ENCODE measurements around the gene TRIM2. TPM values are rescaled to one million over a fixed set of nuclear protein-coding genes. Genes with fewer than 3 reads are reported as not detected.

TRIM2 gene
- total and polyA plus RNA-seq, 10 of the 15 experiments (the other 5 are each of a cell fraction or from before 2014, with no cell fraction given), result 0.06 to 0.19 (median 0.15) TPM; not detected in 3

GRCh38 chr4:153244969-153245368 lies 40.7 kb downstream of the TRIM2 start:
- CTCF ChIA-PET, result no interaction called here
- in situ Hi-C loops (cut with MboI), result no loop called here
- Histone ChIP-seq H3K79me2 (ENCODE audit: control insufficient read depth, insufficient read depth, low read length) (no peaks in the 10 kb centered on the region), H3K4me3 (no peak overlapping the region), H3K9me3 (replicated peaks; ENCODE audit: control insufficient read depth, insufficient read depth, low read length) (no peaks in the 10 kb centered on the region), H4K20me1 (ENCODE audit: control insufficient read depth, insufficient read depth) (no peaks in the 10 kb centered on the region), H3K36me3 (ENCODE audit: control insufficient read depth in 2 of 2, insufficient read depth in 2 of 2, low read length in 1 of 2) (no peaks in the 10 kb centered on the region), H2AFZ (ENCODE audit: control insufficient read depth, low read depth, low read length) (no peak overlapping the region), H3K27me3 (replicated peaks in 1 of 2; ENCODE audit: control insufficient read depth in 2 of 2, insufficient read depth in 2 of 2, low read length in 1 of 2) (no peaks in the 10 kb centered on the region), H3K4me1 (ENCODE audit: control insufficient read depth, insufficient read depth, low read length) (peaks cover 5% of the 10 kb centered on the region), H3K9ac (ENCODE audit: control insufficient read depth, insufficient read depth, low read length) (no peak overlapping the region), H3K27ac (ENCODE audit: control insufficient read depth, insufficient read depth) (no peak overlapping the region), H3K4me2 (ENCODE audit: control insufficient read depth, insufficient read depth) (no peak overlapping the region)
- WGBS (ENCODE audit: insufficient coverage, insufficient replicate concordance, low lambda C conversion rate, missing lambda C conversion rate), result 55% methylated on average over 3 of the region's 3 CpGs
- ATAC-seq (no peak), DNase-seq (ENCODE audit: low read depth, low spot score) (no peak), FAIRE-seq (no peak)
- no TSS peak for BruUV-seq (replicated peaks)
- POLR2A ChIA-PET, result no interaction called here
- SMC1A ChIA-PET (ENCODE audit: uncharacterized antibody, unreplicated experiment), result interaction anchor here (1.2 kb wide), 1 partner anchor 12 kb away, joined by 3 read pairs; no protein-coding TSS in a partner anchor
- TF ChIP-seq ELK1 (IDR thresholded peaks at IDR 0.05; ENCODE audit: low read depth, low read length) (no peak), RAD21 (IDR thresholded peaks at IDR 0.05; ENCODE audit: insufficient read depth, low read depth, low read length) (no peak), BCL3 (IDR thresholded peaks at IDR 0.05; ENCODE audit: borderline replicate concordance, insufficient read depth, low read depth, low read length, poor library complexity, severe bottlenecking) (no peak), ZBTB11 (CRISPR knock-in tag; IDR thresholded peaks at IDR 0.05) (no peak), IRF5 (IDR thresholded peaks at IDR 0.05; ENCODE audit: borderline replicate concordance) (no peak), STAT3 (IDR thresholded peaks at IDR 0.05; ENCODE audit: low read depth, low read length) (no peak), NFYB (IDR thresholded peaks at IDR 0.05; ENCODE audit: insufficient read depth, low read depth, low read length) (no peak), FOXK2 (IDR thresholded peaks at IDR 0.05) (no peak)
- RAD21 ChIA-PET (ENCODE audit: unreplicated experiment), result no interaction called here
- intact Hi-C loops (cut with micrococcal nuclease; ENCODE audit: unreplicated experiment), result no loop called here
